GM10847 (cell line): ENCODE measurements around the gene PGBD5.

Experiments
- POLR2A ChIP-seq: IDR thresholded peaks from 2 replicates; pipeline ENCODE4 v1.6.1; 2011; ENCODE audit not compliant: insufficient read length; ENCODE audit errors: extremely low read depth

The PGBD5 gene

DNA sequence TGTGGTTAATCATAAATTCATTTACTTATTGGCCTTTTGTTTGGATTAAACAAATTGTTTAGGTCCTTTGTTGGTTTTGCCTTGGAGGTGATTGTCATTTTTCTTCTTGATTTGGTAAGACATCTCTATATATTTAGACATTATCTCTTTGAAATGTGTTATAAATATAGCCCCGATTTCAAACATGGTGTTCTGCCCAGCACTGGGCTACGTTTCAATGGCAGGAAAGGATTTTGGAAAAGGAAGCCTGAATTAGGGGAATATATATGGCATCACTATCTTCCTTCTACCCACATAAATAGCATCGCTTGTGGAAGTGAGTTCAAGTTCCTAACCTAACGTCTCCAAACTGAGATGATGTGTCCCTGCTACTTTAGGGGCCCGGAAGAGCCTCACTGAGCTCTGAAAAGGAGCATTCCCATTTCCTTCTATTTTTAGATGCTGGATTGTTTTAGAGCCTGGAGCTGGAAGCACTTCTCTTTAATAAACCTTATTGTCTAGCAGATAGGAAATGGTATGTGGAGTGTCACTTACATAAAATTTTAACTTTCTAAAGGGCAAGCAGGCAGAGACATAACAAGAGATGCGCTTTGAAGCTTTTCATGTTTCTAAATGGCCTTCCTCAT lies 39.4 kb downstream of the PGBD5 start:
- TF ChIP-seq POLR2A = no peak

GRCh38 chr1:230385930-230386329 lies 40.2 kb downstream of the PGBD5 start:
- TF ChIP-seq POLR2A = no peak

- TF ChIP-seq POLR2A = no peak
Measured at GRCh38 chr1:230385158-230385450, 41.0 kb downstream of the PGBD5 start.

DNA sequence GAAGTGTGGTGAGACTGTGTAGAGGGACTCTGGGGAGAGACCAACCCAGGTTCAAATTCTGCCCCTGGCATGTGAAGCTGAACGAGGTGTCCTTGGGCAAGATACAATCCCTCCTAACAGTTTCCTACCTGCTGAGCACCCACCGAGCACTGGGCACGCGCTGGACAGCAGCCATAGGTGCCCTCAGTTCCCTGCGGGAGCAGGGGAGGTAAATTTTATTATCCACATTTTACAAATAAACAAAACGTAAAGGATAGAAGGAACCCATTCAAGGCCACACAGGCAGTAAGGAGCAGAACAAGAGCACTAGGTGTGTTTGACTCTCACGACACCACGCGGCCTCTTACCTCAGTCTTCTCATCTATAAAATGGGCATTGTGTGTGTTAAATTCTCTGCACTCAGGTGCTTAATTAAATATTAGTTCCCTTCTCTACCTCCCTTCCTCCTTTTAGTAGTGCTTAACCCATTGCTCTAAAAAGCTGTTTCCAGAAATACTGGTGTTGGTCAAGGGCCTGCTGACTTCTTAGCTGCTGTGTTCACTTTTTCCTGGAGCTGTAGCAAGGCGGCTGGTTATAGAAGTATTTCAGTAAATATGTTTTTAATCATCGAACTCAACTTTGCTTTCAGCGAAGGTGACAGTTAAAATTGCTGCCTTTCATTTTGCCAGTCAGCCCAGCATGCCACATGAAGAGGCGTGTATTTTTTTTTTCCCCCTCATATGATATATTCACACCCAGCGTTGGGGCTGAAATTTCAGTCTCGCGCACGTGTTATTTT lies 41.6 kb downstream of the PGBD5 start:
- no peak for TF ChIP-seq POLR2A

- no peak for TF ChIP-seq POLR2A
Measured at GRCh38 chr1:230383425-230383824, 42.7 kb downstream of the PGBD5 start.

- no peak for TF ChIP-seq POLR2A
Measured at GRCh38 chr1:230382001-230382491, 44.1 kb downstream of the PGBD5 start.

DNA sequence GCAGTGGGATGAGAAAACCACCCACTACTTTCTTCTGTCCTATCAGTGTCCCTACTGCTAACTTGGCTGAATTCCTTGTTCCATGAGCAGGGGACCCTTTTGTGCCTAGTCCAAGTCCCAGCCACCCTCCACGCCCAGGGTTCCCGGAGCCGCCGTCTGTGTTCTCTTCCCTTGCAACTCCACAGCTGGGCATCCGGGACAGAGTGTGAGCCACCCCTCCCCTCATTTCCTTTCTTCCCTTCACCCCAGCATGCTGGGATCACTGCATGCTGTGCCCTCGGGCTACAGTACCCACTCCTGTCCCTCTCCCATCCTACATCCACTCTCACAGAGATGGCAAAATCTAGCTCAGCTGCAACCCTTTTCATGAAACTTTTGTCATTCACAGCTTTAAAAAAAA lies 44.5 kb downstream of the PGBD5 start:
- TF ChIP-seq POLR2A = no peak

DNA sequence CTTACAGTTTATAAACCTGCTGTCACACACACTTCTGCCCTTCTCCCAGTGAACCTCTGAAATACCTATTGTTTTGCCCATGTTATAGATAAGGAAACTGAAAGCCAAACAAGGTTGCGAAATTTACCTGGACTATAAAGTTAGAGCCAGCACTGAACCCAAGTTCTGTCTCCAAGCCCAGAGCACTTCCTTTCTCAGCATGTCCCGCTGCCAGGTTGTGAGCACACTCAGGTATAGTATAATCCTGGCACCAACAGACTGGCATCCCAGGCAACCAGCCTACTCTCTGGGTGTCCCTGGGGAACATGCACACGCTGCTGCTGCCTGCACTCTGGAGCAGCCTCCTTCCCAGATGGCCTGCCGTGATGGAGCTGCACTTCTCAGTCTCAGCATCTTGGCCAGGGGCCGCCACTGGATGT lies 45.1 kb downstream of the PGBD5 start:
- TF ChIP-seq POLR2A = no peak

- TF ChIP-seq POLR2A = no peak
Measured at GRCh38 chr1:230379928-230380327, 46.2 kb downstream of the PGBD5 start.

- TF ChIP-seq POLR2A = no peak
Measured at GRCh38 chr1:230379462-230379861, 46.7 kb downstream of the PGBD5 start.

GRCh38 chr1:230377851-230378250 lies 48.3 kb downstream of the PGBD5 start:
- no peak for TF ChIP-seq POLR2A

- TF ChIP-seq POLR2A = no peak
Measured at GRCh38 chr1:230377324-230377723, 48.8 kb downstream of the PGBD5 start.

DNA sequence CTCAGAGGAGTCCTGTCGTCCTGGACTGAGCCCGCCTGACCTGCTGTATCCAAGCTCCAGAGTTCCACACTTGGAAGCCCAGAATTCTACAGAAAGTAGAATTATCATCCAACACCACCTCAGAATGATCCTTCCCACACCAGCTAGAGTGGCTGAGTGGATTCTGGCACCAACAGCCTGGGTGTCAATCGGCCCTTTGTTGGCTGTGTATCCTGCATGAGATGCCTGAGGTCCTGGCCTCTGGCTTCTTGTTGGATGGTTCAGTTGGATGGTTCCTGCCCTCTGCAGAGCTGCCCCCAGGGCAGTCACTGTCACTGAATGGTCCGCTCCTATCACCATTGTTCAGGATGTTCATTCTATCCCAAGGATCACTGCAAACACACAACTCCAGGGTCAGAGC lies 49.8 kb downstream of the PGBD5 start:
- no peak for TF ChIP-seq POLR2A

- TF ChIP-seq POLR2A = no peak
Measured at GRCh38 chr1:230375780-230376179, 50.4 kb downstream of the PGBD5 start.

- no peak for TF ChIP-seq POLR2A
Measured at GRCh38 chr1:230375147-230375546, 51.0 kb downstream of the PGBD5 start.

DNA sequence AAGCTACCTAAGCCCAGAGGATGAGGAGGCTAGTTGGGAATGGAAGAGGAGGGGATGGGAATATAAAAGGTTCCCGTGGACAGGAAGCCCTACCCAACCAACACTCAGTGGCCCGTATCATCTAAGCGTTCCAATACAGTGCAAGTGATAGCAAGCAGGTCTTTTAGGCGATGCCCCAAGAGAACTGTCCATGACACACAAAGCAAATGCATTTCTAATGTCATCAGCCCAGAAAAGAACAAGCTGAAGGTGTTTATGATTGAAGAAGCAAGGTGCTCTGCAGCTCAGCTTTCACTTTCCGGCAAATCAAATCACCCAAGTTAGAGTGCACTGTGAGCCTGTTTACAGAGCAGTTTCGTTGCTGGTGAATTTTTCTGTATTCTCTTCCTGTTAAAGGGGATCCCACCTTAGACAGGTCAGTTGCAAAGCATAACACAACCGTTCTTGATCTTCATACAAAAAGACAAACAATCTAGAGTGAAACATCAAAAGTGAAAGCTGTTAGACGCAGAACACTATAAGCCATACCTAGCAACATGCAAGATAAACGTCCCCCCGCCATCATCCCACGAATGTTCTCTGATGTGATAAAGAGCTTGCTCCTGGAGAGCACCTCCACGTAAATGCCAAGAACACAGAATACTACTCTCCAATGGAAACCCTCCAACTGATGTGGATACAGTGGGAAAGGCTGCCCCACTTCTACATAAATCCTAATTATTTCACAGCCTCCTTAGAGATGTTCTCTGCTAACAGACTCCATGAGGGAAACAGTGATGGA lies 54.0 kb downstream of the PGBD5 start:
- TF ChIP-seq POLR2A = no peak

GRCh38 chr1:230370109-230370508 lies 56.0 kb downstream of the PGBD5 start:
- no peak for TF ChIP-seq POLR2A

DNA sequence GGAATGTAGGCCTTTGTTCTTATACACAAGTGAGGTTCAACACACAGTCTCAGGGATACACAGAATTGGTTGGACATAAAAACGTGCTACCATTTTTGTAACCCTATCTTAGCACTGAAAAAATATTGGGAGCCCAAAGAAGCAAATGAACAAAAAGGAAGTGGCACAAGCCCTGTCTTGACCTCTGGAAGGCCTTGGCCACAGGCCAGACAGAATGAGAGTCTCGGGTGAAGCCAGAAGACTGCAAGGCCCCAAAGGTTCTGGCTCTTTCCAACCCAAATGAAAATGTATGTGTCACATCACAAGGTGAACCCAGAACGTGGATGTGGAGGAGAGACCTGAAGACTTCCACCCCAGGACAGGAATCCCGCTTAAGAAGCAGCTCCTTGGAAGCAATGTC lies 57.3 kb downstream of the PGBD5 start:
- TF ChIP-seq POLR2A = no peak
